Breast epithelium (tissue), 3 donors: Measurements from ENCODE around the gene ZNF385A.

ENCODE experiments used
- CTCF ChIP-seq, 3 donors: fragments of 450-650 bp; IDR thresholded peaks; one replicate each; pipeline ENCODE4 v1.5.1; 2016 to 2017; ENCODE audit warnings: antibody characterized with exemption in 3 of 3, mild to moderate bottlenecking in 3 of 3, moderate library complexity in 3 of 3
- POLR2A ChIP-seq: fragments of 450-650 bp; IDR thresholded peaks from one replicate; pipeline ENCODE4 v1.6.1; 2016; ENCODE audit warnings: antibody characterized with exemption, mild to moderate bottlenecking, moderate library complexity

- TF ChIP-seq POLR2A (no peak), CTCF (IDR thresholded peaks at IDR 0.05) (no peak)
Measured at GRCh38 chr12:54417712-54418440, 33.3 kb upstream of the ZNF385A start.
